H9 (cell line): ENCODE data around the gene MPP2. TPM values are rescaled to one million over a fixed set of nuclear protein-coding genes. Genes with fewer than 3 reads are reported as not detected.

ENCODE experiments used
- DNase-seq: peaks from one replicate; pipeline ENCODE4 v3.0.0-alpha.2; 2017
- H2AFZ ChIP-seq: one replicate; pipeline ENCODE4 v1.6.1; 2013; ENCODE audit warnings: mild to moderate bottlenecking, low read length, control low read depth, moderate library complexity
- H2AK5ac ChIP-seq: 2 replicates; pipeline ENCODE4 v1.6.1; 2013; ENCODE audit warnings: low read length, control low read depth, mixed read lengths; ENCODE audit not compliant: insufficient read length
- H2BK120ac ChIP-seq: one replicate; pipeline ENCODE4 v1.6.1; 2013; ENCODE audit warnings: low read depth, mild to moderate bottlenecking, low read length, control low read depth, inconsistent platforms; ENCODE audit not compliant: poor library complexity, severe bottlenecking
- H2BK12ac ChIP-seq: 2 replicates; pipeline ENCODE4 v1.6.1; 2013; ENCODE audit warnings: low read length, control low read depth, mixed read lengths, low read depth; ENCODE audit not compliant: insufficient read length
- H2BK15ac ChIP-seq: 2 replicates; pipeline ENCODE4 v1.6.1; 2013; ENCODE audit warnings: low read depth, low read length, control low read depth
- H2BK20ac ChIP-seq: one replicate; pipeline ENCODE4 v1.6.1; 2013; ENCODE audit warnings: low read depth, mild to moderate bottlenecking, low read length, control low read depth, inconsistent platforms; ENCODE audit not compliant: poor library complexity, severe bottlenecking
- H2BK5ac ChIP-seq: 2 replicates; pipeline ENCODE4 v1.6.1; 2013; ENCODE audit warnings: low read length, control low read depth, mixed read lengths; ENCODE audit not compliant: insufficient read length
- H3K14ac ChIP-seq: 2 replicates; pipeline ENCODE4 v1.6.1; 2013; ENCODE audit warnings: low read length, control low read depth; ENCODE audit not compliant: insufficient read depth
- H3K18ac ChIP-seq: 2 replicates; pipeline ENCODE4 v1.6.1; 2013; ENCODE audit warnings: low read depth, mild to moderate bottlenecking, mixed read lengths, low read length, control low read depth; ENCODE audit not compliant: insufficient read length
- H3K23ac ChIP-seq: 2 replicates; pipeline ENCODE4 v1.6.1; 2013; ENCODE audit warnings: low read length, control low read depth, mixed read lengths, low read depth; ENCODE audit not compliant: insufficient read length
- H3K23me2 ChIP-seq: 2 replicates; pipeline ENCODE4 v1.6.1; 2013; ENCODE audit warnings: low read depth, mild to moderate bottlenecking, mixed read lengths, low read length, control low read depth; ENCODE audit not compliant: insufficient read length, poor library complexity, severe bottlenecking
- H3K27ac ChIP-seq: 2 replicates; pipeline ENCODE4 v1.5.1; 2013; ENCODE audit warnings: low read length, control low read depth, mixed read lengths, low read depth; ENCODE audit not compliant: insufficient read length
- H3K27me3 ChIP-seq: 2 replicates; pipeline ENCODE4 v1.6.1; 2013; ENCODE audit warnings: low read length, control low read depth, inconsistent platforms; ENCODE audit not compliant: insufficient read depth
- H3K4ac ChIP-seq: 2 replicates; pipeline ENCODE4 v1.6.1; 2013; ENCODE audit warnings: low read depth, mild to moderate bottlenecking, control low read depth, inconsistent platforms, low read length, moderate library complexity
- H3K4me1 ChIP-seq: 2 replicates; pipeline ENCODE4 v1.6.1; 2013; ENCODE audit warnings: low read length, control low read depth, inconsistent platforms; ENCODE audit not compliant: insufficient read depth
- H3K4me2 ChIP-seq: 2 replicates; pipeline ENCODE4 v1.6.1; 2013; ENCODE audit warnings: low read length, control low read depth, mixed read lengths; ENCODE audit not compliant: insufficient read length, insufficient read depth
- H3K56ac ChIP-seq: 2 replicates; pipeline ENCODE4 v1.6.1; 2013; ENCODE audit warnings: low read depth, mild to moderate bottlenecking, mixed read lengths, low read length, control low read depth; ENCODE audit not compliant: insufficient read length
- H3K79me1 ChIP-seq: 2 replicates; pipeline ENCODE4 v1.6.1; 2013; ENCODE audit warnings: low read depth, mild to moderate bottlenecking, moderate library complexity, low read length, control low read depth, inconsistent platforms; ENCODE audit not compliant: insufficient read depth, poor library complexity, severe bottlenecking
- H3K79me2 ChIP-seq: 2 replicates; pipeline ENCODE4 v1.6.1; 2013; ENCODE audit warnings: low read length, control low read depth, inconsistent platforms; ENCODE audit not compliant: insufficient read depth
- H3K9ac ChIP-seq: 2 replicates; pipeline ENCODE4 v1.6.1; 2013; ENCODE audit warnings: low read length, control low read depth, mixed read lengths; ENCODE audit not compliant: insufficient read length; ENCODE audit errors: extremely low read depth
- H3K9me3 ChIP-seq: one replicate; pipeline ENCODE4 v1.6.1; 2013; ENCODE audit warnings: low read depth, low read length, inconsistent platforms; ENCODE audit not compliant: control insufficient read depth
- H3T11ph ChIP-seq: one replicate; pipeline ENCODE4 v1.6.1; 2013; ENCODE audit warnings: mild to moderate bottlenecking, low read length, control low read depth, inconsistent platforms
- H4K20me1 ChIP-seq: one replicate; pipeline ENCODE4 v1.6.1; 2013; ENCODE audit not compliant: control insufficient read depth, insufficient read length, insufficient read depth
- H4K5ac ChIP-seq: 2 replicates; pipeline ENCODE4 v1.6.1; 2013; ENCODE audit warnings: low read depth, mild to moderate bottlenecking, mixed read lengths, low read length, control low read depth; ENCODE audit not compliant: insufficient read length
- H4K8ac ChIP-seq: replicated peaks from 2 replicates; pipeline ENCODE4 v1.6.1; 2013; ENCODE audit warnings: low read length, control low read depth, mixed read lengths, low read depth; ENCODE audit not compliant: insufficient read length
- H4K91ac ChIP-seq: 2 replicates; pipeline ENCODE4 v1.6.1; 2013; ENCODE audit warnings: low read depth, mild to moderate bottlenecking, moderate library complexity, mixed read lengths, low read length, control low read depth; ENCODE audit not compliant: insufficient read length
- H3K27ac Mint-ChIP-seq, 3 experiments: 2 replicates in 2 of 3; 3 replicates in 1 of 3; pipeline ENCODE4 v1.8.0; 2020 to 2021; ENCODE audit warnings: mixed read lengths in 3 of 3, mild to moderate bottlenecking in 1 of 3, moderate library complexity in 1 of 3
- H3K27me3 Mint-ChIP-seq: 2 replicates; pipeline ENCODE4 v1.8.0; 2021; ENCODE audit warnings: low read depth, mild to moderate bottlenecking, moderate library complexity, mixed read lengths
- H3K36me3 Mint-ChIP-seq, 3 experiments: 2 replicates in 2 of 3; 3 replicates in 1 of 3; pipeline ENCODE4 v1.8.0; 2020 to 2021; ENCODE audit warnings: low read depth in 3 of 3, mixed read lengths in 3 of 3; ENCODE audit not compliant: insufficient read depth in 1 of 3
- H3K4me1 Mint-ChIP-seq, 2 experiments: 2 replicates each; pipeline ENCODE4 v1.8.0; 2020; ENCODE audit warnings: mixed read lengths in 2 of 2
- H3K4me3 Mint-ChIP-seq, 2 experiments: 2 replicates in 1 of 2; 3 replicates in 1 of 2; pipeline ENCODE4 v1.8.0; 2020 to 2021; ENCODE audit warnings: mild to moderate bottlenecking in 2 of 2, mixed read lengths in 2 of 2, moderate library complexity in 1 of 2
- H3K9me3 Mint-ChIP-seq, 2 experiments: 2 replicates in 1 of 2; 3 replicates in 1 of 2; pipeline ENCODE4 v1.8.0; 2020; ENCODE audit warnings: mild to moderate bottlenecking in 2 of 2, mixed read lengths in 2 of 2, moderate library complexity in 1 of 2
- CTCF ChIP-seq: fragments of 200-600 bp; sonication (generic); conservative IDR thresholded peaks from 3 replicates; pipeline ENCODE4 v1.8.0; 2021; ENCODE audit warnings: antibody characterized with exemption, mild to moderate bottlenecking
- WGBS: extraction: QIAGEN DNeasy Blood & Tissue Kit; methylation state at CpG from one replicate; pipeline ENCODE4 v1.1.7; 2013; ENCODE audit warnings: missing lambda C conversion rate, low lambda C conversion rate, mixed read lengths; ENCODE audit not compliant: insufficient read length; ENCODE audit errors: extremely low coverage; 5-methylcytosine and 5-hydroxymethylcytosine counted together
- total RNA-seq: library from RNA; stranded (reverse); gene quantifications from 2 replicates; pipeline ENCODE4 v1.2.1, GENCODE V29; 2021

The MPP2 gene
- total RNA-seq, 1 experiment from 2014 or later = 16.3 TPM

GRCh38 chr17:43905985-43906852, 1.1 kb downstream of the MPP2 start:
- Histone ChIP-seq H3K4me2 (peak overlapping the region; percentile 65), H4K91ac (no peak overlapping the region), H3K27ac (no peak overlapping the region), H2BK20ac (no peak overlapping the region), H2AFZ (no peak overlapping the region), H3T11ph (no peak overlapping the region), H4K20me1 (no peaks in the 10 kb centered on the region), H2BK5ac (no peak overlapping the region), H3K9ac (no peak overlapping the region), H3K4ac (no peak overlapping the region), H2AK5ac (no peak overlapping the region), H3K79me1 (no peaks in the 10 kb centered on the region), H3K79me2 (no peaks in the 10 kb centered on the region), H3K23me2 (peaks cover 29% of the 10 kb centered on the region), H2BK15ac (no peak overlapping the region), H3K14ac (no peak overlapping the region), H3K18ac (no peak overlapping the region), H3K4me1 (no peaks in the 10 kb centered on the region; the same call in 1 of the 2 replicates), H2BK12ac (no peak overlapping the region), H4K8ac (no peak overlapping the region), H2BK120ac (no peak overlapping the region), H3K56ac (no peak overlapping the region), H3K9me3 (no peaks in the 10 kb centered on the region), H4K5ac (no peak overlapping the region), H3K27me3 (no peaks in the 10 kb centered on the region), H3K23ac (no peak overlapping the region)
- peaks cover 23 to 37% of the 10 kb centered on the region in 2 experiments for H3K4me1 Mint-ChIP-seq
- H3K27ac Mint-ChIP-seq = peak overlapping the region in 1 of 3 experiments; percentile 55; a peak in 1 of 7 replicates
- H3K27me3 Mint-ChIP-seq = peaks cover 75% of the 10 kb centered on the region
- no CpG with 5 or more reads among the region's 37 CpGs for WGBS
- peak overlapping the region; percentile 69 to 89 for H3K4me3 Mint-ChIP-seq
- TF ChIP-seq CTCF = no peak
- H3K9me3 Mint-ChIP-seq = no peaks in the 10 kb centered on the region
- H3K36me3 Mint-ChIP-seq = no peaks in the 10 kb centered on the region
- DNase-seq = peak; percentile 94
